WTC11 (cell line): Measurements from ENCODE around the gene EXOC3L4. TPM values are rescaled to one million over a fixed set of nuclear protein-coding genes. Genes with fewer than 3 reads are reported as not detected.

Experiments used
- ATAC-seq: fragments of 200-7000 bp; cut with Tn5 transposase; 2 replicates; pipeline ENCODE4 v1.10.0; 2021; ENCODE audit warnings: mild to moderate bottlenecking, moderate library complexity
- CTCF ChIA-PET: fragments of 300-600 bp; sonication (Branson Sonifier 250); formaldehyde crosslinking; loops from one replicate; lab custom pipeline; 2021; ENCODE audit warnings: antibody characterized with exemption; lab: Charles Lee
- POLR2A ChIA-PET: fragments of 350-600 bp; sonication (Branson Sonifier 250); formaldehyde crosslinking; loops from one replicate; lab custom pipeline; 2021; ENCODE audit warnings: antibody characterized with exemption; lab: Charles Lee
- DNase-seq: peaks from one replicate; pipeline ENCODE4 v3.0.0; 2021; ENCODE audit warnings: low spot score
- H3K27ac Mint-ChIP-seq: 2 replicates; pipeline ENCODE4 v1.8.0; 2021; ENCODE audit warnings: mixed read lengths
- H3K27me3 Mint-ChIP-seq: 2 replicates; pipeline ENCODE4 v1.8.0; 2021; ENCODE audit warnings: low read depth, mild to moderate bottlenecking, moderate library complexity, mixed read lengths
- H3K36me3 Mint-ChIP-seq: 2 replicates; pipeline ENCODE4 v1.8.0; 2021; ENCODE audit warnings: mixed read lengths
- H3K4me1 Mint-ChIP-seq: 2 replicates; pipeline ENCODE4 v1.8.0; 2022; ENCODE audit warnings: mixed read lengths
- H3K4me3 Mint-ChIP-seq: 2 replicates; pipeline ENCODE4 v1.8.0; 2021; ENCODE audit warnings: mild to moderate bottlenecking, moderate library complexity, mixed read lengths
- H3K9me3 Mint-ChIP-seq: 2 replicates; pipeline ENCODE4 v1.8.0; 2021; ENCODE audit warnings: mixed read lengths
- ATF1 ChIP-seq: sonication (generic); formaldehyde crosslinking; IDR thresholded peaks from 2 replicates; pipeline ENCODE4 v1.8.1; 2023; ENCODE audit warnings: mild to moderate bottlenecking, moderate library complexity, missing genetic modification reagents
- CTCF ChIP-seq: fragments of 200-600 bp; IDR thresholded peaks from 2 replicates; pipeline ENCODE4 v1.8.0; 2022; ENCODE audit warnings: antibody characterized with exemption
- E2F5 ChIP-seq: sonication (generic); formaldehyde crosslinking; IDR thresholded peaks from 2 replicates; pipeline ENCODE4 v1.8.1; 2022; ENCODE audit warnings: mild to moderate bottlenecking, moderate library complexity, missing genetic modification reagents
- EMX1 ChIP-seq: fragments of 250-450 bp; sonication (Bioruptor Pico); IDR thresholded peaks from 2 replicates; pipeline ENCODE4 v1.8.0; 2021; ENCODE audit warnings: mild to moderate bottlenecking
- IRF1 ChIP-seq: sonication (generic); formaldehyde crosslinking; IDR thresholded peaks from 2 replicates; pipeline ENCODE4 v1.8.0; 2023; ENCODE audit warnings: missing genetic modification reagents
- IRF2 ChIP-seq: sonication (generic); formaldehyde crosslinking; IDR thresholded peaks from 2 replicates; pipeline ENCODE4 v1.8.0; 2022; ENCODE audit warnings: low read depth, missing genetic modification reagents, borderline replicate concordance
- OVOL2 ChIP-seq: fragments of 250-450 bp; sonication (Bioruptor Pico); IDR thresholded peaks from 2 replicates; pipeline ENCODE4 v1.9.0; 2021; ENCODE audit warnings: mild to moderate bottlenecking, borderline replicate concordance
- SOX15 ChIP-seq: fragments of 250-450 bp; sonication (Bioruptor Pico); IDR thresholded peaks from 2 replicates; pipeline ENCODE4 v1.9.0; 2021; ENCODE audit warnings: mild to moderate bottlenecking
- SP1 ChIP-seq: sonication (generic); formaldehyde crosslinking; conservative IDR thresholded peaks from 2 replicates; pipeline ENCODE4 v1.8.1; 2022; ENCODE audit warnings: missing genetic modification reagents
- TEAD1 ChIP-seq: sonication (generic); formaldehyde crosslinking; IDR thresholded peaks from 2 replicates; pipeline ENCODE4 v1.8.0; 2022; ENCODE audit warnings: mild to moderate bottlenecking, missing genetic modification reagents
- ZMAT4 ChIP-seq: fragments of 250-450 bp; sonication (Bioruptor Pico); IDR thresholded peaks from 2 replicates; pipeline ENCODE4 v1.9.0; 2021; ENCODE audit warnings: mild to moderate bottlenecking
- ZNF425 ChIP-seq: fragments of 250-450 bp; sonication (Bioruptor Pico); conservative IDR thresholded peaks from 2 replicates; pipeline ENCODE4 v1.9.0; 2021; ENCODE audit warnings: mild to moderate bottlenecking
- total RNA-seq: library from RNA; stranded (reverse); gene quantifications from 3 replicates; pipeline ENCODE4 v1.2.3, GENCODE V29; 2021
- TF ChIP-seq, protein P1 (sequence below): sonication (generic); formaldehyde crosslinking; IDR thresholded peaks from 2 replicates; pipeline ENCODE4 v1.8.0; 2022; ENCODE audit warnings: mild to moderate bottlenecking, missing genetic modification reagents
- TF ChIP-seq, protein P2 (sequence below): sonication (generic); formaldehyde crosslinking; IDR thresholded peaks from 2 replicates; pipeline ENCODE4 v1.8.1; 2023; ENCODE audit warnings: mild to moderate bottlenecking, missing genetic modification reagents, moderate library complexity
- TF ChIP-seq, protein P3 (sequence below): sonication (generic); formaldehyde crosslinking; IDR thresholded peaks from 2 replicates; pipeline ENCODE4 v1.8.1; 2022; ENCODE audit warnings: mild to moderate bottlenecking, missing genetic modification reagents, moderate library complexity, borderline replicate concordance

EXOC3L4 gene
- total RNA-seq, 1 experiment from 2014 or later: 0.42 TPM

GRCh38 chr14:103149351-103150237 lies 55.1 kb downstream of the EXOC3L4 start:
- no peak overlapping the region for H3K4me3 Mint-ChIP-seq
- H3K4me1 Mint-ChIP-seq: no peaks in the 10 kb centered on the region
- H3K27ac Mint-ChIP-seq: no peak overlapping the region
- H3K9me3 Mint-ChIP-seq: no peaks in the 10 kb centered on the region
- H3K27me3 Mint-ChIP-seq: no peaks in the 10 kb centered on the region; the same call in 1 of the 2 replicates
- ATAC-seq (no peak), DNase-seq (no peak)
- no peaks in the 10 kb centered on the region for H3K36me3 Mint-ChIP-seq
- TF ChIP-seq ZNF425 (CRISPR knock-in tag) (no peak), SP1 (CRISPR knock-in tag) (no peak)
- ChIA-PET CTCF (interaction anchor here (0.6 to 1.3 kb wide), 4 partner anchors 9 to 651 kb away, joined by 3 to 7 read pairs (median 4); no protein-coding TSS in a partner anchor), POLR2A (no interaction called here)

DNA sequence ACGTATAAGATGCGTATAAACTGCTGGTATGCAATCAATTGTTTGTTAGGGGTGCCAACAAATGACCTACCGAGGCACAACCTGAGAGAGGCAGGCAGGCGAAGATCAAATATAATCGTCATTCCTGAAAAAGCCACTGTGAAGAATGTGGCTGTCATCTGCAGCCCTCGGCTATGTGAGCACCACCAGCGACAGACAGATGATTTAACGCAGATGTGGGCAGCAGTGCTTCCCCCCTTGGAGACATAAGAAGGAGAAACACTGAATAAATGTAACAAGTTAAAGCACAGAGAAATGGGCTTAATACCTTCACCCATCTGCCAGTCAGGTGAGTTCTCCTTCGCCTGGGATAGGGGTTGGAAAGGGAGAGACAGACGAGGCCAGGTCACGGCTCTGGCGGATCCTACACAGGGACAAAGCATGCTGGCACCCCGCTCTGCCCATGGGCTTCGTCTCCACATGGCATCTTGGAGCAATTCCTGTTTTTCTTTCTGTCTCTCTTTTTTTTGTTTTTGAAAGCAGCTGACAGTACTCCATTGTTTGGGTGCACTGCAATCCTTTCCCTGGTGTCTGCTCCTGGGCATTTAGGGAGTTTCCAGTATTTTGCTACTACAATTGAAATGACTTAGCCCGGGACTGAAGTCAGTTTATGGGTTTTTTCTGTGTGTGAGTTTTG lies 56.9 kb downstream of the EXOC3L4 start:
- H3K4me3 Mint-ChIP-seq: no peak overlapping the region
- no peaks in the 10 kb centered on the region; the same call in 1 of the 2 replicates for H3K27me3 Mint-ChIP-seq
- H3K27ac Mint-ChIP-seq: no peak overlapping the region
- H3K9me3 Mint-ChIP-seq: no peaks in the 10 kb centered on the region
- H3K4me1 Mint-ChIP-seq: no peaks in the 10 kb centered on the region
- no peaks in the 10 kb centered on the region for H3K36me3 Mint-ChIP-seq
- ChIA-PET CTCF (interaction anchor here (1.6 kb wide), 1 partner anchor 10 kb away, joined by 4 read pairs; no protein-coding TSS in a partner anchor), POLR2A (no interaction called here)
- TF ChIP-seq SP1 (CRISPR knock-in tag): no peak
- no peak for TF ChIP-seq TEAD1 (CRISPR knock-in tag)
- TF ChIP-seq ATF1 (CRISPR knock-in tag): no peak
- TF ChIP-seq OVOL2 (CRISPR knock-in tag): no peak
- TF ChIP-seq, protein P1, sequence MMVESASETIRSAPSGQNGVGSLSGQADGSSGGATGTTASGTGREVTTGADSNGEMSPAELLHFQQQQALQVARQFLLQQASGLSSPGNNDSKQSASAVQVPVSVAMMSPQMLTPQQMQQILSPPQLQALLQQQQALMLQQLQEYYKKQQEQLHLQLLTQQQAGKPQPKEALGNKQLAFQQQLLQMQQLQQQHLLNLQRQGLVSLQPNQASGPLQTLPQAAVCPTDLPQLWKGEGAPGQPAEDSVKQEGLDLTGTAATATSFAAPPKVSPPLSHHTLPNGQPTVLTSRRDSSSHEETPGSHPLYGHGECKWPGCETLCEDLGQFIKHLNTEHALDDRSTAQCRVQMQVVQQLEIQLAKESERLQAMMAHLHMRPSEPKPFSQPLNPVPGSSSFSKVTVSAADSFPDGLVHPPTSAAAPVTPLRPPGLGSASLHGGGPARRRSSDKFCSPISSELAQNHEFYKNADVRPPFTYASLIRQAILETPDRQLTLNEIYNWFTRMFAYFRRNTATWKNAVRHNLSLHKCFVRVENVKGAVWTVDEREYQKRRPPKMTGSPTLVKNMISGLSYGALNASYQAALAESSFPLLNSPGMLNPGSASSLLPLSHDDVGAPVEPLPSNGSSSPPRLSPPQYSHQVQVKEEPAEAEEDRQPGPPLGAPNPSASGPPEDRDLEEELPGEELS (CRISPR knock-in tag): no peak
- no peak for TF ChIP-seq SOX15
- TF ChIP-seq, protein P2, sequence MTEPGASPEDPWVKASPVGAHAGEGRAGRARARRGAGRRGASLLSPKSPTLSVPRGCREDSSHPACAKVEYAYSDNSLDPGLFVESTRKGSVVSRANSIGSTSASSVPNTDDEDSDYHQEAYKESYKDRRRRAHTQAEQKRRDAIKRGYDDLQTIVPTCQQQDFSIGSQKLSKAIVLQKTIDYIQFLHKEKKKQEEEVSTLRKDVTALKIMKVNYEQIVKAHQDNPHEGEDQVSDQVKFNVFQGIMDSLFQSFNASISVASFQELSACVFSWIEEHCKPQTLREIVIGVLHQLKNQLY (CRISPR knock-in tag): no peak
- no peak for TF ChIP-seq ZMAT4 (CRISPR knock-in tag)
- TF ChIP-seq, protein P3, sequence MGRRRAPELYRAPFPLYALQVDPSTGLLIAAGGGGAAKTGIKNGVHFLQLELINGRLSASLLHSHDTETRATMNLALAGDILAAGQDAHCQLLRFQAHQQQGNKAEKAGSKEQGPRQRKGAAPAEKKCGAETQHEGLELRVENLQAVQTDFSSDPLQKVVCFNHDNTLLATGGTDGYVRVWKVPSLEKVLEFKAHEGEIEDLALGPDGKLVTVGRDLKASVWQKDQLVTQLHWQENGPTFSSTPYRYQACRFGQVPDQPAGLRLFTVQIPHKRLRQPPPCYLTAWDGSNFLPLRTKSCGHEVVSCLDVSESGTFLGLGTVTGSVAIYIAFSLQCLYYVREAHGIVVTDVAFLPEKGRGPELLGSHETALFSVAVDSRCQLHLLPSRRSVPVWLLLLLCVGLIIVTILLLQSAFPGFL (CRISPR knock-in tag): no peak
- TF ChIP-seq E2F5 (CRISPR knock-in tag): no peak
- no peak for TF ChIP-seq IRF1 (CRISPR knock-in tag)
- no peak for TF ChIP-seq EMX1 (CRISPR knock-in tag)
- no peak for TF ChIP-seq CTCF
- TF ChIP-seq IRF2 (CRISPR knock-in tag): no peak
- DNase-seq (no peak), ATAC-seq (no peak; the same call in 1 of the 2 replicates)
